Embryonic facial prominence (tissue), 1 donor: ENCODE results near the gene LRRC57.

Experiments
- DNase-seq: peaks from one replicate; pipeline ENCODE4 v3.0.0-alpha.2; 2016; ENCODE audit errors: extremely low spot score

The LRRC57 gene

GRCh38 chr15:42549741-42550392, 1.3 kb upstream of the LRRC57 start:
- DNase-seq, result no peak

- peak; percentile 7 for DNase-seq
These were observed 469 bp upstream of the LRRC57 start for GRCh38 chr15:42549032-42549491.

GRCh38 chr15:42547918-42548248, 710 bp downstream of the LRRC57 start:
- no peak for DNase-seq

- DNase-seq, result no peak
These were observed 3.6 kb downstream of the LRRC57 start for GRCh38 chr15:42544853-42545629.

- DNase-seq, result no peak
These were observed 15.3 kb downstream of the LRRC57 start for GRCh38 chr15:42533246-42533645.

- no peak for DNase-seq
These were observed 19.6 kb downstream of the LRRC57 start for GRCh38 chr15:42528970-42529369.

GRCh38 chr15:42523331-42523730, 25.3 kb downstream of the LRRC57 start:
- DNase-seq, result no peak

GRCh38 chr15:42511007-42511391, 37.6 kb downstream of the LRRC57 start:
- no peak for DNase-seq

- DNase-seq, result no peak
These were observed 38.2 kb downstream of the LRRC57 start for GRCh38 chr15:42510258-42511006.

GRCh38 chr15:42508263-42508690, 40.3 kb downstream of the LRRC57 start:
- no peak for DNase-seq

GRCh38 chr15:42507514-42507913, 41.1 kb downstream of the LRRC57 start:
- no peak for DNase-seq

GRCh38 chr15:42504631-42505030, 44.0 kb downstream of the LRRC57 start:
- no peak for DNase-seq

- no peak for DNase-seq
These were observed 44.8 kb downstream of the LRRC57 start for GRCh38 chr15:42503825-42504224.

GRCh38 chr15:42502477-42502876, 46.1 kb downstream of the LRRC57 start:
- DNase-seq, result no peak

- no peak for DNase-seq
These were observed 48.6 kb downstream of the LRRC57 start for GRCh38 chr15:42499858-42500609.

- no peak for DNase-seq
These were observed 50.2 kb downstream of the LRRC57 start for GRCh38 chr15:42498212-42499068.

- peak; percentile 87 for DNase-seq
These were observed 53.0 kb downstream of the LRRC57 start, which contains the start of gene SNAP23 for GRCh38 chr15:42495361-42496212. TSS of gene SNAP23 (plus strand) at chr15:42495634. CDS start at chr15:42511847, 16,213 bp downstream.

- DNase-seq, result peak; percentile 6
These were observed 53.6 kb downstream of the LRRC57 start for GRCh38 chr15:42494998-42495360.

GRCh38 chr15:42493679-42494078, 54.9 kb downstream of the LRRC57 start:
- DNase-seq, result no peak
